22Rv1 (cell line): ENCODE measurements around the gene PHACTR1.
A peak's percentile ranks its signal among the peaks of the same experiment; 100 is the strongest.

Experiments
- ZFX ChIP-seq: fragments of 450-650 bp; IDR thresholded peaks from 2 replicates; pipeline ENCODE4 v1.6.1; 2017; ENCODE audit warnings: antibody characterized with exemption, borderline replicate concordance
- TF ChIP-seq, protein P1 (sequence below): fragments of 450-650 bp; IDR thresholded peaks from 2 replicates; pipeline ENCODE4 v1.5.1; 2017; ENCODE audit warnings: mild to moderate bottlenecking

DNA sequence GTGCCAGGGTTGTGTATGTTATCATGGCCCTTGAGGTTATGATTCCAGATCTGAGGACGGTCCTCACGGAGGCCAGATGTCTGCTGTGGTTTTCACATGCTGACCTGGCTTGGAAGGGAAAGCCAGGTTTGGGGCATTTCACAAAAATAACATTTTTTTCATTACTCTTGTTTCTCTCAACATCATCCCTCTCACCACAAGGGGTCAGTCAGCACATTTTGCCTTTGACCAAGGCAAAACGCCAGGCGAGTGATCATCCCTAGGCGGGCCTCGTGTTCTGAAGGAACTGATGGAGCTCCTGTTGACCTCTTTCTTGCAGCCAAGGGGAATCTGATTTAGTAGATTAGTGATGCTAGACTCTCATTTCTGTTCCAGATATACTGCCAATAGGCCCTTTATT, 478.3 kb downstream of the PHACTR1 start:
- TF ChIP-seq, protein P1, sequence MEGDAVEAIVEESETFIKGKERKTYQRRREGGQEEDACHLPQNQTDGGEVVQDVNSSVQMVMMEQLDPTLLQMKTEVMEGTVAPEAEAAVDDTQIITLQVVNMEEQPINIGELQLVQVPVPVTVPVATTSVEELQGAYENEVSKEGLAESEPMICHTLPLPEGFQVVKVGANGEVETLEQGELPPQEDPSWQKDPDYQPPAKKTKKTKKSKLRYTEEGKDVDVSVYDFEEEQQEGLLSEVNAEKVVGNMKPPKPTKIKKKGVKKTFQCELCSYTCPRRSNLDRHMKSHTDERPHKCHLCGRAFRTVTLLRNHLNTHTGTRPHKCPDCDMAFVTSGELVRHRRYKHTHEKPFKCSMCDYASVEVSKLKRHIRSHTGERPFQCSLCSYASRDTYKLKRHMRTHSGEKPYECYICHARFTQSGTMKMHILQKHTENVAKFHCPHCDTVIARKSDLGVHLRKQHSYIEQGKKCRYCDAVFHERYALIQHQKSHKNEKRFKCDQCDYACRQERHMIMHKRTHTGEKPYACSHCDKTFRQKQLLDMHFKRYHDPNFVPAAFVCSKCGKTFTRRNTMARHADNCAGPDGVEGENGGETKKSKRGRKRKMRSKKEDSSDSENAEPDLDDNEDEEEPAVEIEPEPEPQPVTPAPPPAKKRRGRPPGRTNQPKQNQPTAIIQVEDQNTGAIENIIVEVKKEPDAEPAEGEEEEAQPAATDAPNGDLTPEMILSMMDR = peak; percentile 41
- TF ChIP-seq ZFX = no peak
